CD4-positive, alpha-beta T cell treated with Interleukin-10 for 1 hour (primary cell): ENCODE measurements around the gene GPR183.
A peak's percentile ranks its signal among the peaks of the same experiment; 100 is the strongest.
"Not testable (repeated sequence)": the region's sequence is repeated elsewhere in the genome, so short reads cannot be mapped to it uniquely, and the experiment has no call there.

Experiments
- DNase-seq: peaks from one replicate; pipeline ENCODE4 v3.0.0-alpha.2; 2020

The GPR183 gene

GRCh38 chr13:99265821-99266426 lies 41.3 kb downstream of the GPR183 start:
- peak; percentile 78 for DNase-seq

DNA sequence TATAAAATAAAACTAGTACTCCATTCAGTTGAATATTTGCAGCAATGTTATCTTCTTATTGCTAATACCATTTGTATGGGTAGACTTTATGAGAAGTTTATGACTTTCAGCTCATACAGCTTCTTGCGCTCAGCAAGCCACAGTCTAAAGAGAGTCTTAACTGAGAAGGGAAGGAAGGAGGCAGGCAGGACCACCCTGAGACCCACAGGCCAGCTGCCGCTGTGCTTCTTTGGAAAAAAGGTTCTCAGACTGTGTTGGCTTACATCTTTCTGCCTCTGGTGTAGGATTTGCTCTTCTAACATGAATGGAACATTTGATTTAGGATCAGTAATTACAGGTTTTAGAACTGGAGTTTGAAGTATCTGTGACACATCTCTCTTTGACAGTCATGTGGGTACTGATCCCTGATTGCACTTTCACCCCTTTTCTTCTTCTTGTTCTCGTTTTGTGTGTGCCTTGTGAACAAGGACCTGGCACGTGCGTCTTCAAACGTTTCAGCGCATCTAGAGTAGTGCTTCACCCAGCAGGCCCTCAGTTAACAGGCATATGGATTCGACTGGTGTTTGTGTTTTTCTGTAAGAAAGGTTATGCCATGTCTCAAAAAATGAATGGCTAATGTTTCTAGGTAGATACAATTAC lies 41.9 kb downstream of the GPR183 start:
- no peak for DNase-seq

GRCh38 chr13:99264051-99264450 lies 43.1 kb downstream of the GPR183 start:
- no peak for DNase-seq

- no peak for DNase-seq
These were observed 43.9 kb downstream of the GPR183 start for GRCh38 chr13:99263126-99263785.

DNA sequence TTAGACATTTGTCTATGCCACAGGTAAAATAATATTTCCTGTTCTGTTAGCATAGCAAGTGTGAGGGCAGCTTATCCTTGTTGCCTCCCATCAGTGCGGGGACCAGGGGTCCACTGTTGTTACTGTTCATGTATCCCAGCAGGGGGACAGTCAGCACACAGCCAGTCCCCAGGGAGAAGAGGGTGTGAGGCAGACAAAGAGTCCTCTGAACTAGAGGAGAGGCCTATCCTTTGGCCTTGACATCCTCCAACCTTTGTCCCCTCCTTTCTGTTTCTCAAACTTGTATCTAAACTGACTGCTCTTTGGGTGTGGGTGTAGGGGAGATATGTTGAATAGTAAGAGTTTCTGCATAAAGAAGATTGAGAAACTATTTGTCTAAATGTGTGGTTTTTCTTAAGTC lies 46.1 kb downstream of the GPR183 start:
- DNase-seq: no peak

- DNase-seq: no peak
These were observed 47.0 kb downstream of the GPR183 start for GRCh38 chr13:99260216-99260615.

DNA sequence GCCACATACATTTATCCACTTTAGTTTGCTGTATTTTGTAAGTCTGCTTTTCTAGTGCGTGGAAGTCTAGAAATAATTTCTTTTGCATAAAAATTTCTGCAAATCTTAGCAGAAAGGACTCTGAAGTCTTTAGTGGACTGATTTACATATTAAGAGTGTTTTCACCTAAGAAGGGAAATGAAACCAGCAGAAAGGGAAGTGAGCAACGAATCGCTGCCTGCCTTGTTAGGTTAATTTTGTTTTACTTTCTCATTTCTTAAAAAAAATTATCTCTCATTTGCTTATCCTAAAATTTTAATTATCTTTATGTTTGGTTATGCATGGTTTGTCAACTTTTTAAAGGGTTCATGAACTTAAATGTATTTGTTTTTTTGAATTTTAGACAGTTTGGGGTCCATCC lies 48.3 kb downstream of the GPR183 start:
- peak; percentile 60 for DNase-seq

- DNase-seq: peak; percentile 67
These were observed 48.9 kb downstream of the GPR183 start, which contains the start of gene GPR18 for GRCh38 chr13:99258210-99258860. GPR18 (minus strand) TSS chr13:99258379; CDS start chr13:99255872, 2,507 bp downstream.

GRCh38 chr13:99257291-99257690 lies 49.9 kb downstream of the GPR183 start:
- DNase-seq: no peak

DNA sequence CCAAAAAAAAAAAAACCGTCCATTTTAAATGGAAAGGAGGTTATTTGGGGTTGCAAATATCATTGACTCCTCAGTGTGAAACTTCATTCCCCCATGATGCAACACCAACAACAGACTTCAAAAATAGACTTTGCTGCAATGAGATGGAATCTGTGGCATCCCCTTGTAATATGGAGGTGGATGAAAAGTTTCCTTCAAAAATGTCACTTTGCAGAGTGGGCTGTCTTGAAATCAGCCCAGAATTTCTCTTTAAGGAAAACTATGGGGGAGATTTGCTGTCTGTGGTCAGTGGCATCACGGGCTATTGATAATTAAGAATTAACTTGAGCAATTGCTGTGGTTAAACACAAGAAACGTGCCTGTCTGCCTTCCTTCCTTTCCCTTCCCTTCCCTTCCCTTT lies 50.5 kb downstream of the GPR183 start:
- no peak for DNase-seq

GRCh38 chr13:99256283-99256682 lies 50.9 kb downstream of the GPR183 start:
- DNase-seq: no peak

- no peak for DNase-seq
These were observed 51.9 kb downstream of the GPR183 start for GRCh38 chr13:99255271-99255670.

DNA sequence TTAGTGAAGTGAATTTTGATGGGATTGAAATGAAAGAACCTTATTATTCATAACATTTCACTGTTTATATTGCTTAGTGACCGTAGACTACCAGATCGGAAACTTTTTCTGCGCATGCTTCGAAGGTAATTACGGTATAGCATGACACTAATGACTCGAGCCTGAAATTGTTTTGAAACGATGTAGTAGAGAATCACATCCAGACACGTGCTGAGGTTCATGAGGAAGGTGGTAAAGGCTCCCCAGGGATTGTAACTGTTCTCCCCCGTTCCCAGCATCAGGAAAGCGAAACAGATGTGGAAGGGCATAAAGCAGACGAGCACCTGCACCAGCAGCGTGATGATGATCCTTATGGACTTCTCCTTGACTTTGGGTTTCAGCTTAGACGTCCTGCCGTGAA lies 52.4 kb downstream of the GPR183 start:
- no peak for DNase-seq

DNA sequence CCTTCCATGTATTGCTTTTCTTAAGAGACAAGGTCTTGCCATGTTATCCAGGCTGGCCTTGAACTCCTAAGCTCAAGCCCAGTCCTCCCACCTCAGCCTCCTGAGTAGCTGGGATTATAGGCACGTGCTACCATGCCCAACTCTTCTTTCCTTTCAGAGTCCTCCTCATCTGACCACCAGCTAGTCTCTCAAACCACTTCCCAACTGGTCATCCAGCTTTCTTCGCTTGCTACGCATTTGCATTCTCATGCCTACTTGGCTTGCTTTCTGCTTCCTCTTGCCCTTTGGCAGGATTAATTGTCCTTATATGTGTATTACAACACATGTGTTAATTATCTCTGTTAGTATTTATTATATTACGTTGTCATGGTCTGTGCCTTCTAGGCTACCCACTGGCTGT lies 55.3 kb downstream of the GPR183 start:
- no peak for DNase-seq

- DNase-seq: no peak
These were observed 56.0 kb downstream of the GPR183 start for GRCh38 chr13:99250982-99251825.

GRCh38 chr13:99249606-99250005 lies 57.6 kb downstream of the GPR183 start:
- not testable (repeated sequence) for DNase-seq

- not testable (repeated sequence) for DNase-seq
These were observed 58.0 kb downstream of the GPR183 start for GRCh38 chr13:99249178-99249577.

DNA sequence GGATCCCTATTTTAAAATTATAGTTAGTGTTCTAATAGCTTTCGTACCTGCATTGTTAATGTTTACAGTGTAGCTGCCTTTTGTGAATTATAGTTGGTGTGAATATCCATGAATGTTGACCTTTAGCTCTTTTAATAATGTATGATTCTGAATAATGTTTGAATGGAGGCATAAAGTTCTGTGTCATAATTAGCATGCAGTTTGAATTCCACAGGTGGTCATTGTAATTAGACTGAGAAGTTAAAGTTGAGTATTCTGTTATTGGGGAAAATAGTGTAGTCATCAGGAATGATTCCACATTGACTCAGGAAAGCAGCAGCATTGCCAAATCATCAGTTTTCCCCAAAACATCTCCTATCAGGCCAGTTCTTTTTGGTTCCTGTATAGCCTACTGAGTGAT lies 61.1 kb downstream of the GPR183 start:
- no peak for DNase-seq
